Peyer's patch (tissue), 4 donors: ENCODE measurements around the gene ZEB1. TPM values are rescaled to one million over a fixed set of nuclear protein-coding genes. Genes with fewer than 3 reads are reported as not detected.

Experiments used
- DNase-seq, 3 donors: peaks; one replicate each; pipeline ENCODE4 v3.0.0-alpha.2; 2017 to 2019
- H3K27ac ChIP-seq, 4 donors: fragments of 200-600 bp; sonication (generic); one replicate each; pipeline ENCODE4 v1.5.1; 2016 to 2019
- H3K27me3 ChIP-seq, 2 donors: fragments of 200-600 bp; sonication (generic); one replicate each; pipeline ENCODE4 v1.5.1; 2019
- H3K36me3 ChIP-seq, 3 donors: fragments of 200-600 bp; sonication (generic); one replicate each; pipeline ENCODE4 v1.5.1; 2016 to 2019
- H3K4me1 ChIP-seq, 4 donors: fragments of 200-600 bp; sonication (generic); one replicate each; pipeline ENCODE4 v1.5.1; 2016 to 2019
- H3K4me3 ChIP-seq, 4 donors: fragments of 200-600 bp; sonication (generic); 1 replicate in 3 of 4; 2 replicates in 1 of 4; pipeline ENCODE4 v1.5.1; 2016 to 2019; ENCODE audit warnings: mild to moderate bottlenecking in 1 of 4
- H3K9me3 ChIP-seq, 4 donors: fragments of 200-600 bp; sonication (generic); one replicate each; pipeline ENCODE4 v1.5.1; 2016 to 2019; ENCODE audit warnings: mild to moderate bottlenecking in 1 of 4
- CTCF ChIP-seq, 6 experiments: fragments of 450-650 bp in 4 of 6; fragments of 200-600 bp in 2 of 6; sonication (generic) in 1 of 6; IDR thresholded peaks; one replicate each; pipeline ENCODE4 v1.5.1; 2017 to 2019; ENCODE audit warnings: antibody characterized with exemption in 6 of 6, mild to moderate bottlenecking in 3 of 6, moderate library complexity in 1 of 6
- POLR2A ChIP-seq, 2 donors: fragments of 450-650 bp; IDR thresholded peaks; one replicate each; pipeline ENCODE4 v1.5.1; 2017; ENCODE audit warnings: antibody characterized with exemption in 2 of 2, mild to moderate bottlenecking in 2 of 2, moderate library complexity in 2 of 2
- total RNA-seq, 4 donors: library from RNA; depleted of rRNA; stranded (reverse); fragments of >200 nt; gene quantifications; one replicate each; pipeline ENCODE4 v1.1.0, GENCODE V29; 2016

ZEB1 gene
- total RNA-seq, 4 donors from 2014 or later: 6.1 to 75.9 (median 16.8) TPM

DNA sequence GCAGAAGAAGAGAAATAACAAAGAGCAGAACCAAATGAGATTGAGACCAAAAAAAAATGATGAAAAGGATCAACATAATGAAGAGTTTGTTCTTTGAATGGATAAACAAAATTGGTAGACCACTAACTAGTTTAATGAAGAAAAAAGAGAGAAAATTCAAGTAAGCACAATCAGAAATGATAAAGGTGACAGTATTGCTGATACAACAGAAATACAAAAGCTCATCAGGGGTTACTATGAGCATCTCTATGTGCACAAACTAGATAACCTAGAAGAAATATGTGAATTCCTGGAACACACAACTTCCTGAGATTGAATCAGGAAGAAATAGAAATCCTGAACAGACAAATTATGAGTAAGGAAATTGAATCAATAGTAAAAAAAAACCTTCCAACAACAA, 157.1 kb downstream of the ZEB1 start:
- TF ChIP-seq POLR2A (IDR thresholded peaks at IDR 0.05) (no peak), CTCF (IDR thresholded peaks at IDR 0.05) (no peak)
- no peaks in the 10 kb centered on the region for H3K4me1 ChIP-seq
- no peak overlapping the region for H3K27ac ChIP-seq
- H3K27me3 ChIP-seq: no peaks in the 10 kb centered on the region
- H3K36me3 ChIP-seq: no peaks in the 10 kb centered on the region
- H3K4me3 ChIP-seq: no peak overlapping the region
- H3K9me3 ChIP-seq: no peaks in the 10 kb centered on the region
- DNase-seq: no peak

- H3K4me3 ChIP-seq: no peak overlapping the region
- no peak overlapping the region for H3K27ac ChIP-seq
- H3K27me3 ChIP-seq: no peaks in the 10 kb centered on the region
- H3K9me3 ChIP-seq: no peaks in the 10 kb centered on the region
- no peaks in the 10 kb centered on the region for H3K4me1 ChIP-seq
- TF ChIP-seq CTCF (IDR thresholded peaks at IDR 0.05): no peak
- no peak for TF ChIP-seq POLR2A (IDR thresholded peaks at IDR 0.05)
- no peak for DNase-seq
- no peaks in the 10 kb centered on the region for H3K36me3 ChIP-seq
These were observed 158.6 kb downstream of the ZEB1 start for GRCh38 chr10:31477584-31477983.

DNA sequence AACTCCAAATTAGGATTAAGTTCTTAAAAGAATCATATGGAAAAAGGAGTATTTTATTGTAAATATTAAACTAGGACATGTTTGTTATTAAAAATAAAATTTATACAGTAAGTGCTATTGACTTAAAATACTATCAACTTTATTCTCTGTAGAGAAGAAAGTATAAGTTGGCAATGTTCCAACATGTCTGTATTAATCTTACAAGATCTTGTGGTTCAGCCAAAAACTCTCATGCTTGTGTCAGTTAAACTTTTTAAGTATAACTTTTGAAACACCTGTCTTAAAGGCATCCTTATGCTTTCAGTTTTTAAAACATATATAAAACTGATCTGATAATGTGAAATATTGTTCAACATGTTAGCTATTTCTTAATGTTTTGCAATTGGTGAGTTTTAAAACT, 160.7 kb downstream of the ZEB1 start:
- no peak for TF ChIP-seq POLR2A (IDR thresholded peaks at IDR 0.05)
- no peak for TF ChIP-seq CTCF (IDR thresholded peaks at IDR 0.05)
- Histone ChIP-seq H3K27ac (no peak overlapping the region), H3K36me3 (no peaks in the 10 kb centered on the region), H3K27me3 (no peaks in the 10 kb centered on the region), H3K4me3 (no peak overlapping the region), H3K9me3 (no peaks in the 10 kb centered on the region), H3K4me1 (no peaks in the 10 kb centered on the region)
- no peak for DNase-seq

DNA sequence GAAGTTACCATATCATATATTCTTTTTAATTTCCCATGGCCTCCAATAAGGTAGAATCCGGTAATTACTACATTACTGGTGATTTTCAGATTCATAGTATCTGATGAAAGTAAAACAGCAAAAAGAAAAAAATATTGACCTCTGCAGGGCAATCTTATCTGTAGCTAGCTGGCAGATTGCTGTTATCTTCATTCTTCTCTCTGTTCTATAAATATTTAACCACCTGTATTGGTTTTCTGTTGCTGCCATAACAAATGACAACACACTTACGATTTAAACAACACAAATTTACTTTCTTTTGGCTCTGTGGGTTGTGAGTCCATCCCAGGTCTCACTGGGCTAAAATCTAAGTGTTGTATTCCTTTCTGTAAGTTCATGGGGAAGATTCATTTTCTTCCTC, 164.5 kb downstream of the ZEB1 start:
- Histone ChIP-seq H3K27ac (no peak overlapping the region), H3K9me3 (no peaks in the 10 kb centered on the region), H3K27me3 (no peaks in the 10 kb centered on the region), H3K4me1 (no peaks in the 10 kb centered on the region), H3K4me3 (no peak overlapping the region), H3K36me3 (no peaks in the 10 kb centered on the region)
- TF ChIP-seq CTCF (IDR thresholded peaks at IDR 0.05): no peak
- no peak for TF ChIP-seq POLR2A (IDR thresholded peaks at IDR 0.05)
- no peak for DNase-seq

DNA sequence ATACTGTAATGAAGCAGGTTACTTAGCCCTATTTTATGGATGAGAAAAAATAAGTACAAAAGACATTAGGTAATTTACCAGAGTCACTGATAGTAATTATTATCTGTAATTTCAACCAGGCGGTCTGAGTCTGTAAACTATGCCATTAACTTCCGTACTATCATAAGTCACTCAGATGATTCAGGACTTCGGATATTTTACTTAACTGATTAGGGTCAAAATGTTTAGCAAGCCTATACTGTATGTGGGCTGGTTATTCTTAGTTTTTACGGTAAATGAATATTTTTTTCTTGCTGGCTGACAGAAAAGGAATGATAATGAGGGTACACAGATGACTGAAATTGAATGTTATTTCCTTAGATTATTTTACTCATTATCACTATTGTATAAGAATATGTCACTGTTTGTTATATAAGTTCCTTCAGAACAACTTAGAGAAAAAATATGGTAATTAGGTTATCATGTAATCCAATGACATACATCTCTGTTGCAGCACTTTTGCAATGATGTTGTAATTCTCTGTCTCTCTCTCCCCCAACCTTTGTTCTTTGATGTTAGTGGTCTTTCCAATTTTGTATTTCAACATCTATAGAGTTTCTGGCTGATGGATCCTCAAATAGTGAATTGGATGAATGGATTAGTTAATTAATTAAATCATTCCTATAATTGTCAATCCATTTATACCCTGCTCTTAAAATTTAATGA, 165.6 kb downstream of the ZEB1 start:
- Histone ChIP-seq H3K9me3 (no peaks in the 10 kb centered on the region), H3K27ac (no peak overlapping the region), H3K4me1 (no peaks in the 10 kb centered on the region), H3K4me3 (no peak overlapping the region), H3K36me3 (no peaks in the 10 kb centered on the region), H3K27me3 (no peaks in the 10 kb centered on the region)
- DNase-seq: no peak
- TF ChIP-seq POLR2A (IDR thresholded peaks at IDR 0.05) (no peak), CTCF (IDR thresholded peaks at IDR 0.05) (no peak)
